SU-DHL-6 (cell line): ENCODE results near the gene CAPN13.

Experiments
- H2AFZ ChIP-seq: fragments of 200-600 bp; sonication (generic); 2 replicates; pipeline ENCODE4 v1.6.1; 2014; ENCODE audit warnings: low read depth, mild to moderate bottlenecking, moderate library complexity, mixed read lengths, antibody characterized with exemption, low read length; ENCODE audit not compliant: severe bottlenecking
- H3F3A ChIP-seq: fragments of 200-600 bp; shearing (Covaris generic); 2 replicates; pipeline ENCODE4 v1.6.0; 2016; ENCODE audit warnings: antibody characterized with exemption, mild to moderate bottlenecking; ENCODE audit not compliant: insufficient read depth
- H3K27ac ChIP-seq: fragments of 200-600 bp; sonication (generic); 2 replicates; pipeline ENCODE4 v1.5.1; 2016; ENCODE audit warnings: low read depth, mild to moderate bottlenecking, low read length, moderate library complexity, mixed read lengths
- H3K27me3 ChIP-seq: fragments of 200-600 bp; sonication (generic), shearing (Covaris generic); 2 replicates; pipeline ENCODE4 v1.6.0; 2014; ENCODE audit warnings: mild to moderate bottlenecking, low read length
- H3K36me3 ChIP-seq: fragments of 200-600 bp; sonication (generic); 2 replicates; pipeline ENCODE4 v1.6.1; 2014; ENCODE audit warnings: mild to moderate bottlenecking, low read length, mixed read lengths
- H3K4me2 ChIP-seq: fragments of 300-600, 200-600 bp; shearing (Covaris generic), sonication (generic); 2 replicates; pipeline ENCODE4 v1.6.0; 2014; ENCODE audit warnings: low read length, low read depth, mild to moderate bottlenecking; ENCODE audit not compliant: poor library complexity, severe bottlenecking
- H3K4me3 ChIP-seq: fragments of 200-600 bp; sonication (generic); 2 replicates; pipeline ENCODE4 v1.5.1; 2014; ENCODE audit warnings: antibody characterized with exemption, low read length, mild to moderate bottlenecking, mixed read lengths; ENCODE audit not compliant: insufficient read depth, poor library complexity, severe bottlenecking
- H3K79me2 ChIP-seq: fragments of 200-600 bp; sonication (generic); 2 replicates; pipeline ENCODE4 v1.6.1; 2014; ENCODE audit warnings: mild to moderate bottlenecking, low read length, moderate library complexity; ENCODE audit not compliant: insufficient read depth
- H3K9ac ChIP-seq: fragments of 200-600 bp; sonication (generic); 2 replicates; pipeline ENCODE4 v1.7.0; 2014; ENCODE audit warnings: mild to moderate bottlenecking, low read length
- H3K9me2 ChIP-seq: fragments of 200-600 bp; sonication (generic); replicated peaks from 2 replicates; pipeline ENCODE4 v1.6.1; 2014; ENCODE audit warnings: low read length; ENCODE audit not compliant: insufficient read depth
- H3K9me3 ChIP-seq: fragments of 200-600 bp; sonication (generic); 2 replicates; pipeline ENCODE4 v1.6.1; 2014; ENCODE audit warnings: low read length, mixed read lengths; ENCODE audit not compliant: insufficient read depth
- H4K20me1 ChIP-seq: fragments of 200-600 bp; sonication (generic); 2 replicates; pipeline ENCODE4 v1.6.1; 2014; ENCODE audit warnings: low read depth, mild to moderate bottlenecking, antibody characterized with exemption, low read length, moderate library complexity, mixed read lengths
- EZH2phosphoT487 ChIP-seq: fragments of 200-600 bp; sonication (generic), shearing (Covaris generic); conservative IDR thresholded peaks from 2 replicates; pipeline ENCODE4 v1.6.1; 2018; ENCODE audit warnings: mild to moderate bottlenecking, antibody characterized with exemption, low read length, moderate library complexity, mixed read lengths
- TF ChIP-seq, protein P1 (sequence below): fragments of 200-600 bp; sonication (generic); IDR thresholded peaks from one replicate; pipeline ENCODE4 v1.5.1; 2017; ENCODE audit warnings: antibody characterized with exemption, mild to moderate bottlenecking, low read length, moderate library complexity; ENCODE audit not compliant: insufficient read depth, poor library complexity, severe bottlenecking

The CAPN13 gene

DNA sequence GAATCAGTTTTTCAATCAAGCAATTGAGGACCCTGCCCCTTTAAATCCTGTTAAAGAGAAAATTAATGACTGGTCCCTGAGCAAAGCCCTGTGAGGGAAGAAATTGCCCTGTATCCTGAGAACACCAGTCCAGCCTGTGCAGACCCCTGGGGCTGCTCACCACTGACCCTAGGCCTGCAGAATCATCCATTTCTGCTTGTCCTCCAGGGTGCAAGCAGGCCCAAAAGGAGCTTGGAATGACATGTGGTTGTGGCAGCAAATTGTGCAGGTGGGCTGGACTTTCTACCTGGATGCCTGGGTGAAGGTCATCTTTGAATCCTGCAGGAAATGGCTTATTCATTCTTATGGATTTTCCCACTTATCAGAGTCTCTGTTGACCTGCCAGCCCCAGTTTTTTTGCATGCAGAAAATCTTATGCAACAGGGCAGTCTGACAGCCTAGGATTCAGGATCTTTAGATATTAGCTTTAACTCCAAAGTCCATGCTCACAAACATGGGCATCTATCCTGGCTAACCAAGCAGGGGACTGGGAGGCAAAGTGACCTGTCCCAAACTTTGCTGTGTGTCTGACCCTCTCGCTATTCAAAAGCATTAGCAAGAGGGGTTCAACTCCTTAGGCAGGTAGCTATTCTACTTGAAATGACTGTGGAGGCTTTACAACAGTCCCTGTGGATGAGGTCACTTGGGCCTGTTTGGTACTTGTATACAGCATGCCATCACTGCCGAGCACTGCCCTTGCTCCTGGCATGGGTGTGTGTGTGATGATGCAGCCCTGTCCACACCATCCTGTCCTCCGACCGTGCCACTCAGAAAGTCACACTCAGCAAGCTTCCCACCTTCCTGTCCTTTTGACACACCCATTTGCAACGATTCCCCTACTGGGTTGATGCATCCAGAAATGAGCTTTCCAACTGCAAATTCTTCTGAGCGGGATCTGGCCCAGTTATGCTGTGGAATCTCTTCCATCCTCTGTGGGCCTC is 85.3 kb downstream of the CAPN13 start:
- no peaks in the 10 kb centered on the region for H3K9me3 ChIP-seq
- no peaks in the 10 kb centered on the region for H3K9me2 ChIP-seq
- TF ChIP-seq, protein P1, sequence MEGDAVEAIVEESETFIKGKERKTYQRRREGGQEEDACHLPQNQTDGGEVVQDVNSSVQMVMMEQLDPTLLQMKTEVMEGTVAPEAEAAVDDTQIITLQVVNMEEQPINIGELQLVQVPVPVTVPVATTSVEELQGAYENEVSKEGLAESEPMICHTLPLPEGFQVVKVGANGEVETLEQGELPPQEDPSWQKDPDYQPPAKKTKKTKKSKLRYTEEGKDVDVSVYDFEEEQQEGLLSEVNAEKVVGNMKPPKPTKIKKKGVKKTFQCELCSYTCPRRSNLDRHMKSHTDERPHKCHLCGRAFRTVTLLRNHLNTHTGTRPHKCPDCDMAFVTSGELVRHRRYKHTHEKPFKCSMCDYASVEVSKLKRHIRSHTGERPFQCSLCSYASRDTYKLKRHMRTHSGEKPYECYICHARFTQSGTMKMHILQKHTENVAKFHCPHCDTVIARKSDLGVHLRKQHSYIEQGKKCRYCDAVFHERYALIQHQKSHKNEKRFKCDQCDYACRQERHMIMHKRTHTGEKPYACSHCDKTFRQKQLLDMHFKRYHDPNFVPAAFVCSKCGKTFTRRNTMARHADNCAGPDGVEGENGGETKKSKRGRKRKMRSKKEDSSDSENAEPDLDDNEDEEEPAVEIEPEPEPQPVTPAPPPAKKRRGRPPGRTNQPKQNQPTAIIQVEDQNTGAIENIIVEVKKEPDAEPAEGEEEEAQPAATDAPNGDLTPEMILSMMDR, result no peak
- TF ChIP-seq EZH2phosphoT487, result no peak
- no peaks in the 10 kb centered on the region for H3F3A ChIP-seq
- H3K27ac ChIP-seq, result no peak overlapping the region
- H3K79me2 ChIP-seq, result no peaks in the 10 kb centered on the region
- no peak overlapping the region for H3K4me2 ChIP-seq
- H3K9ac ChIP-seq, result no peak overlapping the region
- no peak overlapping the region for H3K4me3 ChIP-seq
- H2AFZ ChIP-seq, result no peak overlapping the region
- H3K27me3 ChIP-seq, result no peaks in the 10 kb centered on the region
- H3K36me3 ChIP-seq, result no peaks in the 10 kb centered on the region
- H4K20me1 ChIP-seq, result no peaks in the 10 kb centered on the region

DNA sequence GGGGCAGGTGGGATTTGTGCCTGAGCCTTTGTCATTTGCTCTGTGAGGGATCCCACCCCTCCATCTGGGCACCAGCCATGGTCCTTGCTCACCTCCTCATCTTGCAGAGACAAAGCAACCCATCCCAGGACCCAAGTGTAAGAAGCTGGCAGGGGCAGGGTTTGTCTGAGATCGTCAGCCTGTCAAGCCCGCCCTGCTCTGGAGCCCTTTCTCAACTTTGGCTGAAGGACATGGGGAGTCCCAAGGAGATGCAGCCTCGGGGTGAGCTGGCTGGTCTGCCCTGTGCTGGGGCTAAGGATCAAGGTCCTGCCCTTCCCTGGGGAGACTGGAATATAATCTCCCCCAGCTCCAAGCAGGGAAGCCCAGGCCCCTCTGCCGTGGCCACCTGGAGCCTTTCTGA is 86.0 kb downstream of the CAPN13 start:
- Histone ChIP-seq H4K20me1 (no peaks in the 10 kb centered on the region), H2AFZ (no peak overlapping the region), H3F3A (no peaks in the 10 kb centered on the region), H3K36me3 (no peaks in the 10 kb centered on the region), H3K27ac (no peak overlapping the region), H3K4me2 (no peak overlapping the region), H3K4me3 (no peak overlapping the region), H3K9me2 (no peaks in the 10 kb centered on the region), H3K9me3 (no peaks in the 10 kb centered on the region), H3K9ac (no peak overlapping the region), H3K27me3 (no peaks in the 10 kb centered on the region), H3K79me2 (no peaks in the 10 kb centered on the region)
- no peak for TF ChIP-seq EZH2phosphoT487
- TF ChIP-seq, protein P1, result no peak

DNA sequence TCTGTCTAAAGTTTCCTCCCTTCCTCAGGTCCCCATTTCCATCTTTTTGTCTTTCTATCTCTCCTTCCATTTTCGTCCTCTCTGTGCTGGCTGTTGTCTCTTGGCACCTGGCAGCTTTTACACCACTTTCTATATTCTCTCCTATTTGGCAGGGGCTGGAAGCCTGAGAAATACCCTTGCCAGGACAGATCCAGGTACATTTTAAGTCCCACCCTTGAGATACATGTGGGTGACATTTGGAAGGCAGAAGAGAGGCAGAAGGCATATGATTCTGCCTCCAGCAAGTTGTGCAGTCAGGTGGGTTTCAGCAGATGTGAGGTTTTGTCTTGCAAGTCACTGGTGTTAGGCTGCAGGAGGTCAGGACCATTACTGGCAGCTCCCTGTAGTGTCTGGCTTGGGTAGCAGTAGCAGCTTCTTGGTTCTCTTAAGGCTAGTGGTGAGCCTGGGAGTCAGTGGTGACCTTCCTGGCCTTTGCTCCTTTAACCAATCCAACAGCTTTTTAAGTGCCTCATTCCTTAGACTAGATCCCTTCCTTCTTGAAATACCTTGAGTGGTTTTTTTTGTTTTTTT is 90.1 kb downstream of the CAPN13 start:
- Histone ChIP-seq H3K9ac (no peak overlapping the region), H3K27ac (no peak overlapping the region), H2AFZ (no peak overlapping the region), H3K79me2 (no peaks in the 10 kb centered on the region), H3K36me3 (no peaks in the 10 kb centered on the region), H3K9me3 (no peaks in the 10 kb centered on the region), H3K4me2 (no peak overlapping the region), H3K9me2 (no peaks in the 10 kb centered on the region), H3K27me3 (no peaks in the 10 kb centered on the region), H3K4me3 (no peak overlapping the region), H4K20me1 (no peaks in the 10 kb centered on the region), H3F3A (no peaks in the 10 kb centered on the region)
- TF ChIP-seq, protein P1, result no peak
- TF ChIP-seq EZH2phosphoT487, result no peak
